ENCODE results near the gene BLOC1S1. TPM values are rescaled to one million over a fixed set of nuclear protein-coding genes. Genes with fewer than 3 reads are reported as not detected.

Gene BLOC1S1
- total and polyA plus RNA-seq, 10 of the 15 experiments (the other 5 are each of a cell fraction or from before 2014, with no cell fraction given), result 126 to 285 (median 166) TPM

GRCh38 chr12:55737581-55738122 lies 21.8 kb downstream of the BLOC1S1 start:
- FAIRE-seq, result no peak
- ChIA-PET RAD21 (ENCODE audit: unreplicated experiment) (interaction anchor here (0.5 to 7.7 kb wide), 51 partner anchors 9 to 764 kb away, joined by 3 to 113 read pairs (median 8); partner anchors contain the start of genes BLOC1S1, CD63, DNAJC14 and ESYT1), POLR2A (interaction anchor here (0.5 to 2.9 kb wide), 18 partner anchors 7 to 388 kb away, joined by 3 to 36 read pairs (median 6); partner anchors contain the start of genes CD63, DNAJC14, PA2G4 and PYM1), CTCF (interaction anchor here (0.6 to 7.1 kb wide), 71 partner anchors 8 to 890 kb away, joined by 3 to 205 read pairs (median 8); partner anchors contain the start of genes BLOC1S1, CD63, DGKA and DNAJC14), SMC1A (ENCODE audit: uncharacterized antibody, unreplicated experiment) (interaction anchor here (0.6 to 5.2 kb wide), 52 partner anchors 8 to 454 kb away, joined by 3 to 51 read pairs (median 8); partner anchors contain the start of genes BLOC1S1, CD63, DGKA and ESYT1)
- in situ Hi-C loops (cut with MboI) (loop anchor here (5.0 kb wide), 2 partner anchors 205 to 295 kb away; no protein-coding TSS in a partner anchor), intact Hi-C loops (cut with micrococcal nuclease; ENCODE audit: unreplicated experiment) (loop anchor here (1.0 to 10.0 kb wide), 12 partner anchors 8 to 447 kb away; partner anchors contain the start of genes BLOC1S1, CD63, RPL41 and RPS26)
- Histone ChIP-seq H3K9me3 (replicated peaks; ENCODE audit: control insufficient read depth, insufficient read depth, low read length) (no peaks in the 10 kb centered on the region), H3K9ac (ENCODE audit: control insufficient read depth, insufficient read depth, low read length) (peak overlapping the region; percentile 79), H3K27ac (ENCODE audit: control insufficient read depth, insufficient read depth) (peak overlapping the region; percentile 45), H3K4me3 (peak overlapping the region; percentile 78), H3K4me2 (ENCODE audit: control insufficient read depth, insufficient read depth) (peak overlapping the region; percentile 91), H3K27me3 (replicated peaks in 1 of 2; ENCODE audit: control insufficient read depth in 2 of 2, insufficient read depth in 2 of 2, low read length in 1 of 2) (no peaks in the 10 kb centered on the region), H3K79me2 (ENCODE audit: control insufficient read depth, insufficient read depth, low read length) (no peaks in the 10 kb centered on the region), H2AFZ (ENCODE audit: control insufficient read depth, low read depth, low read length) (peak overlapping the region; percentile 91), H3K4me1 (ENCODE audit: control insufficient read depth, insufficient read depth, low read length) (peaks cover 7% of the 10 kb centered on the region), H3K36me3 (ENCODE audit: control insufficient read depth in 2 of 2, insufficient read depth in 2 of 2, low read length in 1 of 2) (no peaks in the 10 kb centered on the region), H4K20me1 (ENCODE audit: control insufficient read depth, insufficient read depth) (no peaks in the 10 kb centered on the region)
- ATAC-seq, result peak; percentile 49
- no peak for DNase-seq (ENCODE audit: low read depth, low spot score)
- BruUV-seq (replicated peaks), result no TSS peak
- 43% methylated on average over 4 of the region's 4 CpGs for WGBS (ENCODE audit: insufficient coverage, insufficient replicate concordance, low lambda C conversion rate, missing lambda C conversion rate)
- no peak for TF ChIP-seq MYB (IDR thresholded peaks at IDR 0.05; ENCODE audit: borderline replicate concordance, low read depth, low read length)
- 0 out of 2 replicates have a peak, but pooled peaks have one; percentile 1 for TF ChIP-seq TCF3 (IDR thresholded peaks at IDR 0.05; ENCODE audit: borderline replicate concordance, insufficient read depth, low read depth, low read length)

Data from GM12878 (cell line).